Colonic mucosa (tissue), 4 donors: ENCODE measurements around the gene PPP2R3C. TPM values are rescaled to one million over a fixed set of nuclear protein-coding genes. Genes with fewer than 3 reads are reported as not detected.
"Not testable (repeated sequence)": the region's sequence is repeated elsewhere in the genome, so short reads cannot be mapped to it uniquely, and the experiment has no call there.

Source experiments
- DNase-seq: peaks from one replicate; pipeline ENCODE4 v3.0.0-alpha.2; 2020
- H3K27ac ChIP-seq: fragments of 200-600 bp; one replicate; pipeline ENCODE4 v1.8.0; 2021
- H3K27me3 ChIP-seq: fragments of 200-600 bp; one replicate; pipeline ENCODE4 v1.8.0; 2021
- H3K36me3 ChIP-seq: fragments of 200-600 bp; one replicate; pipeline ENCODE4 v1.8.0; 2021
- H3K4me1 ChIP-seq: fragments of 200-600 bp; one replicate; pipeline ENCODE4 v1.8.0; 2021; ENCODE audit warnings: mild to moderate bottlenecking
- H3K4me3 ChIP-seq: fragments of 200-600 bp; one replicate; pipeline ENCODE4 v1.8.0; 2021
- H3K9ac ChIP-seq, 2 donors: one replicate each; pipeline ENCODE4 v1.7.0; 2013; ENCODE audit warnings: control low read depth in 2 of 2, low read depth in 2 of 2, low read length in 2 of 2
- H3K9me3 ChIP-seq: fragments of 200-600 bp; one replicate; pipeline ENCODE4 v1.8.0; 2021
- CTCF ChIP-seq: fragments of 200-600 bp; IDR thresholded peaks from one replicate; pipeline ENCODE4 v1.8.0; 2022; ENCODE audit warnings: antibody characterized with exemption, mild to moderate bottlenecking
- intact Hi-C: fragments of 100-400 bp; cut with DNase I; formaldehyde crosslinking; loops from one replicate; pipeline ENCODE4 v1.14.1; 2022
- total RNA-seq, 2 donors: library from RNA; stranded (reverse); fragmentation: NEBNext Ultra II Directional in 1 of 2; extraction: Animal tissue kit (Norgen Biotek cat#: 25700) in 1 of 2; gene quantifications; one replicate each; pipeline ENCODE4 v1.2.1, GENCODE V29; 2021
- donor health status: healthy.
- donor health status: DM: no; HTN: no; CAD: no.
- donor health status: DM: no; HTN: no; CAD: no.

PPP2R3C gene
- total RNA-seq, 2 donors from 2014 or later = 17.7 to 26.3 TPM

DNA sequence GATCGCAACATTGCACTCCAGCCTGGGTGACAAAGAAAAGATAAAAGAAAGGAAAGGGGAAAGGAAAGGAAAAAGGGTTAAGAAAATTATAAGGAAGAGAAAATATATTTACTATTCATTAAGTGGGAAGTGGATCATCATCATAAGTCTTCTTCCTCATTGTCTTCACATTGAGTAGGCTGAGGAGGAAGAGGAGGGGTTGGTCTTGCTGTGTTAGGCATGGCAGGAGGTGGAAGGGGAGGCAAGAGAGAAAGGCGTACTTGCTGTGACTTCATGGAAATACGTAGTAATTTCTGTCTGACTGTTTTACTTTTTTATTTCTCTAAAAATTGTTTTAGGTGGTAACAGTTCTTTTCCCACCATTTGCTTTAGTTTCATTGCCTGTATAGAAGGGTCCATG is 49.6 kb downstream of the PPP2R3C start:
- intact Hi-C loops = no loop called here
- Histone ChIP-seq H3K9me3 (no peaks in the 10 kb centered on the region), H3K9ac (no peak overlapping the region), H3K36me3 (no peaks in the 10 kb centered on the region), H3K27ac (no peak overlapping the region), H3K27me3 (no peaks in the 10 kb centered on the region), H3K4me3 (no peak overlapping the region), H3K4me1 (no peaks in the 10 kb centered on the region)
- DNase-seq = no peak
- TF ChIP-seq CTCF = no peak

DNA sequence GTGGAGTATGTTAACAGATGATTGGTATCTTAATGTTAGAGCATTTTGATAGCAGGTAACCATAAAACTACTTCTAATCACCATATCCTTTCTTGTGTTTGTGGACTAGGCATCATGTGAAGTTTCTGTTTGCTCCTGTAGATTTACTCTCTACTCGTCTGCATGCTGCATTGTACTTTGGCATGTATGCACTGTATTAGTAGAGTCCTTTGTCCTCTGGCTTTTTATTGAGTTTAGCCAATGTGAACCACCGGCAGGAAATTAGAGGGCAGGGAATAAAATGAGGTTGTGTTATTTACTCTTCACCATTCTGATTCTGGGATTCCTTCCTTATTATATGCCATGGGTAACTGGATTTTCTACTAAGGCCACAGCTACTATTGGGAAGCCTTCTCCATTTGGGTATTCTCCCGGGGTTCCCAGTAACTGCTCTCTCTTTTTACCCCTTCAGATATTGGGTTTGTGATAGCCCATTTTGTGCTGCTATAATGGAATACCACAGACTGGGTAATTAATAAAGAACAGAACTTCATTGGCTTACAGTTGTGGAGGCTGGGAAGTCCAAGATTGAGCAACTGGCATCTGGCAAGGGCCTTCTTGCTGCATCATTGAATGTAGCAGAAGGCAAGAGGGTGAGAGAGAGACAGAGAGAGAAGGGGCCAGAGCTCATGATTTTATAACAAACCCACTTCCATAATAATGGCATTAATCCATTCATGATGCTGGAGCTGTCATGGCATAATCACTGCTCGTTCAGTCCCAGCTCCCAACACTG is 53.4 kb downstream of the PPP2R3C start:
- H3K4me1 ChIP-seq = no peaks in the 10 kb centered on the region
- H3K4me3 ChIP-seq = no peak overlapping the region
- TF ChIP-seq CTCF = no peak
- no peaks in the 10 kb centered on the region for H3K9me3 ChIP-seq
- no peaks in the 10 kb centered on the region for H3K36me3 ChIP-seq
- intact Hi-C loops = no loop called here
- H3K27ac ChIP-seq = peak overlapping the region; percentile 65
- no peaks in the 10 kb centered on the region for H3K27me3 ChIP-seq
- peak; percentile 58 for DNase-seq
- peak overlapping the region in 1 of 2 donors; percentile 46 for H3K9ac ChIP-seq

DNA sequence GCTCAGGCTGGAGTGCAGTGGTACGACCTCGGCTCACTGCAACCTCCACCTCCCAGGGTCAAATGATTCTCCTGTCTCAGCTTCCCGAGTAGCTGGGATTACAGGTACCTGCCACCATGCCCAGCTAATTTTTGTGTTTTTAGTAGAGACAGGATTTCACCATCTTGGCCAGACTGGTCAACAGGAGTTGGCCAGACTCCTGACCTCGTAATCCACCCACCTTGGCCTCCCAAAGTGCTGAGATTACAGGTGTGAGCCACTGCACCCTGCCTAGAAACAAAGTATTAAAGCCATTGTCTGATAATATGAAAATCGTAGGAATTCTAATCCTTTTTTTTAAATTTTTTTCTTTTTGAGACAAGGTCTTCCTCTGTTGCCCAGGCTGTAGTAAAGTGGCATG is 56.1 kb downstream of the PPP2R3C start:
- H3K4me1 ChIP-seq, H3K27me3 ChIP-seq, H3K9me3 ChIP-seq, H3K4me3 ChIP-seq, H3K9ac ChIP-seq, intact Hi-C loops, H3K36me3 ChIP-seq, H3K27ac ChIP-seq: not testable (repeated sequence)
- DNase-seq = peak; percentile 4

DNA sequence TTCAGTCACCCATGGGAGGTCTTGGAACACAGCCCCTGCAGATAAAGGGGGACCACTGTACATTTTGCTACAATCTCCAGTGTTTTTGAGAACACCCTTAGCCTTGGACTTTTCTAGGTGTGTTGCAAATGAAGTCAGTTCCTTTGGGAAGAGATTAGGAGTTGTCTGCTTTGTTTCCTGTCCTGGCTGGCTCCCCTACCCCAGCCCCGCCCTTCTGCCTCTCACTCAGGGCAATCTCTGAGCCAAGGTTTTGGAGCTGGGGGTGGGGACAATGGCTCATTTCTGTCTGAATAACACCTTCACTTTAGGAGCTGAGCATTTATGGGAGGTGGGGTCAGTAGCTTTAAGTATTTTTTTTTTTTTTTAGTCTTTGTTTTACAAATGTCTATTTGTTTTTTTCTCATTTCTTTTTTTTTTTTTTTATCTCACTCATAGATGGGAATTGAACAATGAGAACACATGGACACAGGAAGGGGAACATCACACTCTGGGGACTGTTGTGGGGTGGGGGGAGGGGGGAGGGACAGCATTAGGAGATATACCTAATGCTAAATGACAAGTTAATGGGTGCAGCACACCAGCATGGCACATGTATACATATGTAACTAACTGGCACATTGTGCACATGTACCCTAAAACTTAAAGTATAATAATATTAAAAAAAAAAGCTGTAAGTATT is 60.5 kb downstream of the PPP2R3C start:
- H3K27ac ChIP-seq, H3K36me3 ChIP-seq: not testable (repeated sequence)

DNA sequence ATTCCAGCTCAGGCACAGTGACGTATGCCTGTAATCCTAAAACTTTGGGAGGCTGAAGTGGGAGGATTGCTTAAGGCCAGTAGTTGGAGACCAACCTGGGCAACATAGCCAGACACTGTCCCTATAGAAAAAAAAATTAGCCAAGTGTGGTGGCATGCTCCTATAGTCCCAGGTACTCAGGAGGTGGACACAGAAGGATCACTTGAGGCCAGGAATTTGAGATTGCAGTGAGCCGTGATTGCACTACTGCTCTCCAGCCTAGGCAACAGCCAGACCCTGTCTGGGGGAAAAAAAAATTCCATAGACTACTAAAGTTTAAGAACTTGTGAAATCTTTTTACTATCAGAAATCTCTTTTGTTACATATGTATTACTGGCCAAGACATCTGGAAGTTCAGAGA is 69.2 kb downstream of the PPP2R3C start:
- Histone ChIP-seq H3K27me3 (no peaks in the 10 kb centered on the region), H3K9ac (no peak overlapping the region), H3K4me1 (peaks cover 15% of the 10 kb centered on the region), H3K9me3 (no peaks in the 10 kb centered on the region), H3K27ac (no peak overlapping the region), H3K4me3 (no peak overlapping the region), H3K36me3 (no peaks in the 10 kb centered on the region)
- peak; percentile 14 for DNase-seq
- TF ChIP-seq CTCF = no peak
- intact Hi-C loops = loop anchor here (5.0 kb wide), 1 partner anchor 70 kb away; the partner anchor contains the start of genes PPP2R3C and PRORP

More for the DNA sequence above, 60.5 kb downstream of the PPP2R3C start:
- peak; percentile 80 for DNase-seq
- H3K4me1 ChIP-seq, H3K27me3 ChIP-seq, H3K9me3 ChIP-seq, intact Hi-C loops, H3K4me3 ChIP-seq: not testable (repeated sequence)
- H3K9ac ChIP-seq = peak overlapping the region in 1 of 2 donors; percentile 5

DNA sequence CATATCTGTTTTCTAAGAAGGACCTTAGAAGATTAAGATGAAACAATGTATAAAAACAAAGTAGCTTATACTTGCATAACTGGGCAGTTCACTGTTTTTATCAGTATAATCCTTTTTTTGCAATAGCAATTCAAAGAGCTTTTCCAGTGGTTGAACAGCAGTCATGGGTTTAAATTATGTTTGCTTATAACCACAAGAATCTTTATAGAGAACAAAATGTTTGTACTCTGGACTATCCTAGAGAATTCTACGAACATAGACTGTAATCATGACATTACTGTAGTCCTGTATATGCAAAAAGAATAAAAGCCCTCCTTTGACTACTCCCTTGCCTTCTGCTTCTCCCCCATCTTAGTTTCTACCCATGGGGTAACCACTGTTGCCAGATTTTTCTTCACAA is 70.0 kb downstream of the PPP2R3C start:
- no peak for DNase-seq

More for the DNA sequence above, 70.0 kb downstream of the PPP2R3C start:
- Histone ChIP-seq H3K36me3 (no peaks in the 10 kb centered on the region), H3K9me3 (no peaks in the 10 kb centered on the region), H3K9ac (no peak overlapping the region), H3K4me1 (peaks cover 15% of the 10 kb centered on the region), H3K27ac (peak overlapping the region; percentile 78), H3K4me3 (no peak overlapping the region), H3K27me3 (no peaks in the 10 kb centered on the region)
- no peak for TF ChIP-seq CTCF
- intact Hi-C loops = loop anchor here (5.0 kb wide), 1 partner anchor 71 kb away; the partner anchor contains the start of genes PPP2R3C and PRORP
